GM10266 (cell line): ENCODE results near the gene ZSWIM6.

ENCODE experiments used
- DNase-seq: peaks from one replicate; pipeline ENCODE4 v3.0.0; 2012; ENCODE audit errors: extremely low spot score
- CTCF ChIP-seq: IDR thresholded peaks from 2 replicates; pipeline ENCODE4 v1.5.1; 2012; ENCODE audit warnings: mild to moderate bottlenecking, low read depth; ENCODE audit not compliant: control insufficient read depth, insufficient read depth; ENCODE audit errors: missing control alignments

Gene ZSWIM6

GRCh38 chr5:61479850-61480614 is 148.0 kb downstream of the ZSWIM6 start:
- no peak for TF ChIP-seq CTCF
- DNase-seq: no peak

GRCh38 chr5:61482980-61483379 is 150.9 kb downstream of the ZSWIM6 start:
- TF ChIP-seq CTCF: no peak
- no peak for DNase-seq

GRCh38 chr5:61486476-61486875 is 154.4 kb downstream of the ZSWIM6 start:
- no peak for TF ChIP-seq CTCF
- no peak for DNase-seq

GRCh38 chr5:61489574-61489973 is 157.5 kb downstream of the ZSWIM6 start:
- no peak for TF ChIP-seq CTCF
- DNase-seq: no peak

- TF ChIP-seq CTCF: no peak
- no peak for DNase-seq
Measured at GRCh38 chr5:61491861-61492260, 159.8 kb downstream of the ZSWIM6 start.

GRCh38 chr5:61493973-61494372 is 161.9 kb downstream of the ZSWIM6 start:
- TF ChIP-seq CTCF: no peak
- no peak for DNase-seq

GRCh38 chr5:61496446-61496845 is 164.4 kb downstream of the ZSWIM6 start:
- TF ChIP-seq CTCF: no peak
- no peak for DNase-seq
